Lung (tissue), 12 donors: ENCODE results near the gene OR51D1. TPM values are rescaled to one million over a fixed set of nuclear protein-coding genes. Genes with fewer than 3 reads are reported as not detected.
A peak's percentile ranks its signal among the peaks of the same experiment; 100 is the strongest.

ENCODE experiments used
- ATAC-seq: fragments of 200-7000 bp; cut with Tn5 transposase; one replicate; pipeline ENCODE4 v1.9.1; 2020; ENCODE audit warnings: moderate number of reproducible peaks; ENCODE audit not compliant: insufficient read depth, low FRiP score
- DNase-seq, 3 donors: peaks; one replicate each; pipeline ENCODE4 v3.0.0-alpha.2; 2013 to 2017
- H3K27ac ChIP-seq, 2 donors: one replicate each; pipeline ENCODE4 v1.5.1; 2013; ENCODE audit warnings: mild to moderate bottlenecking in 2 of 2, moderate library complexity in 2 of 2, control low read depth in 1 of 2, inconsistent platforms in 1 of 2, low read depth in 1 of 2, low read length in 1 of 2
- H3K27me3 ChIP-seq, 3 donors: one replicate each; pipeline ENCODE4 v1.5.1; 2013; ENCODE audit warnings: low read length in 2 of 3; ENCODE audit not compliant: control insufficient read depth in 3 of 3, insufficient read depth in 3 of 3
- H3K36me3 ChIP-seq, 4 donors: one replicate each; pipeline ENCODE4 v1.5.1; 2013; ENCODE audit warnings: low read length in 4 of 4, mild to moderate bottlenecking in 1 of 4, moderate library complexity in 1 of 4; ENCODE audit not compliant: control insufficient read depth in 4 of 4, insufficient read depth in 4 of 4
- H3K4me1 ChIP-seq, 5 donors: one replicate each; pipeline ENCODE4 v1.5.1; 2013; ENCODE audit warnings: low read length in 5 of 5, mild to moderate bottlenecking in 2 of 5, moderate library complexity in 1 of 5; ENCODE audit not compliant: control insufficient read depth in 5 of 5, insufficient read depth in 5 of 5
- H3K4me3 ChIP-seq: one replicate; pipeline ENCODE4 v1.5.1; 2013; ENCODE audit warnings: mild to moderate bottlenecking, control low read depth, moderate library complexity
- H3K9ac ChIP-seq, 2 donors: one replicate each; pipeline ENCODE4 v1.5.1; 2013; ENCODE audit warnings: low read length in 2 of 2, control low read depth in 1 of 2; ENCODE audit not compliant: insufficient read depth in 1 of 2
- H3K9me3 ChIP-seq, 4 donors: one replicate each; pipeline ENCODE4 v1.5.1; 2013; ENCODE audit warnings: low read length in 3 of 4, mild to moderate bottlenecking in 1 of 4, moderate library complexity in 1 of 4; ENCODE audit not compliant: control insufficient read depth in 4 of 4, insufficient read depth in 3 of 4
- WGBS, 2 donors: extraction: QIAGEN DNeasy Blood & Tissue Kit; methylation state at CpG; one replicate each; pipeline ENCODE4 v1.1.7; 2013; 5-methylcytosine and 5-hydroxymethylcytosine counted together
- polyA plus RNA-seq, 2 donors: library from polyadenylated mRNA; stranded (reverse); fragments of 200-250 nt; gene quantifications; one replicate each; pipeline ENCODE4 v1.2.1, GENCODE V29; 2013
- total RNA-seq, 2 donors: library from RNA; depleted of rRNA in 1 of 2; stranded (reverse); fragments of >200 nt in 1 of 2; gene quantifications; one replicate each; pipeline ENCODE4 v1.2.1, GENCODE V29; 2014 to 2021
- TF ChIP-seq, protein P1 (sequence below): IDR thresholded peaks from 2 replicates; pipeline ENCODE4 v1.5.1; 2012; ENCODE audit warnings: mild to moderate bottlenecking; ENCODE audit errors: control extremely low read depth, extremely low read depth
- donor health status: control.
- donor health status: control.
- donor health status: Bipolar disorder and iron deficiency.
- donor health status: healthy.
- donor health status: DM: yes; HTN: yes; CAD: no.

OR51D1 gene
- total and polyA plus RNA-seq, 4 donors = not detected

DNA sequence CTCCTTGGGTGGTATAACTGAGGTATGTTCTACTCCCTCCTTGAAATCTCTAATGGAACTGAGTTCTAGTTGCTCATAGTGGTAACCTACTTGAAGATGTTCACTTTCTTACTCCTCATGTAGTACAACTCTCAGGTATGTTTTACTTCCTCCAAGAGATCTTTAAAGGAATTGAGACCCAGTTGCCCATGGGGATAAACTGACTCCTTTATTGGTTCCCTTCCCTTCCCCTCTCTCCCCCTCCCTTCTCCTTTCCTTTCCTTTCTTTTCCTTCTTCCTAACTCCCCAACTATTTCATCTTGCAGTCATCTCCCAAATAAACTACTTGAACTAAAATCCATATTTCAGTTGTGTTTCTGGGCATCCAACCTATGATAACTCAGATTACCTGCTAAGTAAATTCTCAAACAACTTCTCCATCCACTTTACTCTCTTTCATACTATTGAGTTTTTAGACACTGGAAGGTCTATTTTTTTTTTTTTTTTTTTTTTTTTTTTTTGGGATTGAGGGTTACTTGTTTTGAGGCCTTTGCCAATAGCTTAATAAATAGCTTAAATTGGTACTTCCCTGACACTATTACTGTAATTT, 21.3 kb upstream of the OR51D1 start:
- ATAC-seq = no peak
- H3K27ac ChIP-seq = no peak overlapping the region
- H3K4me1 ChIP-seq = no peaks in the 10 kb centered on the region
- H3K9ac ChIP-seq = no peak overlapping the region
- H3K9me3 ChIP-seq = no peaks in the 10 kb centered on the region
- H3K27me3 ChIP-seq = no peaks in the 10 kb centered on the region
- no peaks in the 10 kb centered on the region for H3K36me3 ChIP-seq
- TF ChIP-seq, protein P1, sequence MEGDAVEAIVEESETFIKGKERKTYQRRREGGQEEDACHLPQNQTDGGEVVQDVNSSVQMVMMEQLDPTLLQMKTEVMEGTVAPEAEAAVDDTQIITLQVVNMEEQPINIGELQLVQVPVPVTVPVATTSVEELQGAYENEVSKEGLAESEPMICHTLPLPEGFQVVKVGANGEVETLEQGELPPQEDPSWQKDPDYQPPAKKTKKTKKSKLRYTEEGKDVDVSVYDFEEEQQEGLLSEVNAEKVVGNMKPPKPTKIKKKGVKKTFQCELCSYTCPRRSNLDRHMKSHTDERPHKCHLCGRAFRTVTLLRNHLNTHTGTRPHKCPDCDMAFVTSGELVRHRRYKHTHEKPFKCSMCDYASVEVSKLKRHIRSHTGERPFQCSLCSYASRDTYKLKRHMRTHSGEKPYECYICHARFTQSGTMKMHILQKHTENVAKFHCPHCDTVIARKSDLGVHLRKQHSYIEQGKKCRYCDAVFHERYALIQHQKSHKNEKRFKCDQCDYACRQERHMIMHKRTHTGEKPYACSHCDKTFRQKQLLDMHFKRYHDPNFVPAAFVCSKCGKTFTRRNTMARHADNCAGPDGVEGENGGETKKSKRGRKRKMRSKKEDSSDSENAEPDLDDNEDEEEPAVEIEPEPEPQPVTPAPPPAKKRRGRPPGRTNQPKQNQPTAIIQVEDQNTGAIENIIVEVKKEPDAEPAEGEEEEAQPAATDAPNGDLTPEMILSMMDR = no peak
- DNase-seq = no peak
- no peak overlapping the region for H3K4me3 ChIP-seq

DNA sequence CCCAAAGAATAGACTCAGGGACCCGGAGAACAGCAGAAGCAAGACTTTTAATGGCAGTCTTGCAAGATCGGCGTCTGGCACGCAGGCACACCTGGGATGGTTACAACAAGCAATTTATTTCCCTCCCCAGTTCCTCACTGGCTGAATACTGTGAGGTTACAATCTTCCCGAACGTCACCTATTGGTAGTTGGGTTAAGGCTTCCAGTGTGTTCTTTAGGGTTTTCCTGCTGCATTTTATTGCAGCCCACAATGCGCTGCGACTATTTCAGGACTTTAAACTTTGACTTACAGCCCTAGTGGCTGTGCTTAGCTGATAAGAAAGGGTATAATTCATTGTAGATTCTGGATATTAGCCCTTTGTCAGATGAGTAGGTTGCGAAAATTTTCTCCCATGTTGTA, 17.8 kb upstream of the OR51D1 start:
- no peaks in the 10 kb centered on the region for H3K4me1 ChIP-seq

DNA sequence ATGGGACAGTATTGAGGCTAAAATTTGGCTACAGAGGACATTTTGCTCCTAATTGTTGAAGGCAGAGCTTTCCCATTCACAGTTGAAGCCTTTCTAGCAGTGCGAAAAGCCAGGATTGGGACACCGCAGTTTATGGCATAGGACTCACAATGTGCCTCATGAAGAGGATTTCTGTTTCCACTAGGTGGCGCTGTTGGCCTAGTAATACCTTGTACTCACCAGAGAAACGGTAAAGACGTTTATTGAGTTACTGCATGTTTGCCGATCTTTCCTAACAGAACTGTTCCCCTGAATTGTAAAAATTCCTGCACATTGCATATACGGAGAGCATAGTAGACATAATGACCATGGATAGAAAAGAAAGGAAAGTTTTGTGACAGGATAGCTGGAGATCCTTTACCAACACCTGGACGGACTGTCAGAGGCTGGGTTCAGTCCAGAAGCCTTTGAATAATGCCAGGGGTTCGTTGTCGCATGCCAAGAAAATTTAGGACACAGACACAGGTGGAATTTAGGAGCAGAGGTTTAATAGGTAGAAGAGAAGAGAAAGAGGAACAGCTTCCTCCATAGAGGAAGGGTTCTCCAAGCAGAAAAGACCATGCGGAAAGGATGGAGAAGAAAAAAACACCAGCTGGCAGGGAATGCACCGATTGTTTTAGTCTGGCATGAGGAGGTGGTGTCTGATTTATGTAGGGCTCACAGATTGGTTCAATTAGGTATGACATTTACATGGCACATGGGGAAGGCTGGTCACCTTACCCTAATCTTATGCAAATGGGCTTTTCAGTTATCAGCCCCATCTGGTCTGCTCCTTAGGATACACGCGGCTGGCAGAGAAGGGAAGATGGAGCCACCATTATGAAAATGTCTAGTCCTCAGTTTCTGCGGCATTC, 10.8 kb upstream of the OR51D1 start:
- no peaks in the 10 kb centered on the region for H3K36me3 ChIP-seq
- H3K9me3 ChIP-seq = peaks cover 0 to 8% (median 1%) of the 10 kb centered on the region in 4 donors
- no peaks in the 10 kb centered on the region for H3K4me1 ChIP-seq
- WGBS, 2 donors = 50 to 56% methylated on average over 15 of the region's 15 CpGs
- no peak for ATAC-seq
- no peak overlapping the region for H3K9ac ChIP-seq
- no peak overlapping the region for H3K27ac ChIP-seq
- H3K27me3 ChIP-seq = no peaks in the 10 kb centered on the region
- peak; percentile 50 to 61 (median 50) for DNase-seq
- TF ChIP-seq, protein P1 = no peak
- no peak overlapping the region for H3K4me3 ChIP-seq

More for the DNA sequence above, 17.8 kb upstream of the OR51D1 start:
- H3K27me3 ChIP-seq = no peaks in the 10 kb centered on the region
- no peak overlapping the region for H3K27ac ChIP-seq
- H3K36me3 ChIP-seq = no peaks in the 10 kb centered on the region
- no peak for DNase-seq
- no peaks in the 10 kb centered on the region for H3K9me3 ChIP-seq
- no peak overlapping the region for H3K4me3 ChIP-seq
- TF ChIP-seq, protein P1 = no peak
- no peak overlapping the region for H3K9ac ChIP-seq
- 77 to 82% methylated on average over 9 of the region's 9 CpGs for WGBS, 2 donors
- ATAC-seq = no peak
